Measurements from ENCODE around the gene MAP3K1. TPM values are rescaled to one million over a fixed set of nuclear protein-coding genes. Genes with fewer than 3 reads are reported as not detected.

MAP3K1 gene
- total RNA-seq, 1 experiment from 2014 or later = 8.5 TPM

DNA sequence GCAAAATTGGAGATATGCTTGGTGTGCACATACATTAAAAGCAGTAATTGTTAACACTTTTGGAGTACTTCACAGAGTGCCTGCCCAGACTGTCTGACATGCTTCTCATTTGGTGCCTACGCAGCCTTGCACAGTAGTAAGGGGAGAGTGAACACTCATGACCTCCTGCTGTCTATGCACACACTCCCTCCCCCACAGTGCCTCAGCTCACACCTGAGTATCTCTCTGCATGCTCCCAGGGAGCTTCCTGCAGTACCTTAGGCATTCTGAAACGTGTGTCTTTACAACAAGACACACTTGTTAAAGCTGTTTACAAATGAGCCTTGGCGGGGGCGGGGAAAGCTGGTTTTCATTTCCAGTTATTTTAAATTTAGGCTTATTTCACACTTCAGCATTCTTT lies 18.0 kb downstream of the MAP3K1 start:
- RAD21 ChIA-PET (ENCODE audit: low non-redundant PET in 1 of 2, low total read pairs in 2 of 2, uncharacterized antibody in 2 of 2, unreplicated experiment in 2 of 2) = interaction anchor here in 1 of 2 experiments (1.0 kb wide), 1 partner anchor 563 kb away, joined by 4 read pairs; no protein-coding TSS in a partner anchor
- POLR2A ChIA-PET = no interaction called here
- BruUV-seq (replicated peaks) = no TSS peak
- Histone ChIP-seq H3K9ac (ENCODE audit: low read length) (no peak overlapping the region), H3K79me2 (ENCODE audit: insufficient read depth, low read length) (peaks cover 42% of the 10 kb centered on the region), H3K4me3 (replicated peaks in 1 of 2; ENCODE audit: low read depth in 1 of 2, low read length in 2 of 2) (no peak overlapping the region), H2AFZ (ENCODE audit: low read depth, low read length, poor library complexity, severe bottlenecking) (no peak overlapping the region), H3K27ac (ENCODE audit: low read depth, low read length) (no peak overlapping the region), H3K4me2 (ENCODE audit: low read length) (no peak overlapping the region), H3K27me3 (ENCODE audit: insufficient read depth, low read length) (no peaks in the 10 kb centered on the region), H4K20me1 (ENCODE audit: insufficient read depth) (no peaks in the 10 kb centered on the region), H3K9me3 (ENCODE audit: control insufficient read depth in 1 of 2, insufficient read depth in 1 of 2, low read depth in 1 of 2, low read length in 2 of 2) (no peaks in the 10 kb centered on the region), H3K4me1 (ENCODE audit: control insufficient read depth in 1 of 2, insufficient read depth in 2 of 2, low read length in 2 of 2) (peaks cover 10 to 16% of the 10 kb centered on the region in 2 experiments; a peak in 3 of 4 replicates), H3K36me3 (ENCODE audit: control insufficient read depth in 1 of 2, insufficient read depth in 2 of 2, low read length in 2 of 2) (no peaks in the 10 kb centered on the region), H3K9me2 (ENCODE audit: insufficient read depth) (no peaks in the 10 kb centered on the region)
- intact Hi-C loops (cut with micrococcal nuclease) = no loop called here
- DNase-seq (ENCODE audit: low read depth, low spot score) (no peak), ATAC-seq (no peak)
- TF ChIP-seq POLR2AphosphoS5 (IDR thresholded peaks at IDR 0.05; ENCODE audit: low read depth, low read length) (no peak), YY1 (IDR thresholded peaks at IDR 0.05; ENCODE audit: extremely low read depth, insufficient replicate concordance, low read depth, low read length) (no peak), SRF (IDR thresholded peaks at IDR 0.05; ENCODE audit: low read depth) (no peak), EGR1 (IDR thresholded peaks at IDR 0.05; ENCODE audit: low read depth) (no peak), POLR2A (IDR thresholded peaks at IDR 0.05; ENCODE audit: borderline replicate concordance, extremely low read depth, insufficient read depth, insufficient read length) (no peak), RAD21 (IDR thresholded peaks at IDR 0.05; ENCODE audit: low read depth) (no peak), CBX3 (IDR thresholded peaks at IDR 0.05; ENCODE audit: low read depth) (no peak), CTCF (IDR thresholded peaks at IDR 0.05 in 2 of 3, conservative IDR thresholded peaks at IDR 0.05 in 1 of 3; ENCODE audit: borderline replicate concordance in 1 of 3, insufficient read depth in 1 of 3, low read depth in 2 of 3, low read length in 2 of 3) (no peak), EZH2 (IDR thresholded peaks at IDR 0.05) (no peak), EZH2phosphoT487 (IDR thresholded peaks at IDR 0.05; ENCODE audit: borderline replicate concordance) (no peak), CEBPB (IDR thresholded peaks at IDR 0.05; ENCODE audit: low read depth) (no peak), ELF1 (IDR thresholded peaks at IDR 0.05; ENCODE audit: borderline replicate concordance, low read depth) (no peak), FOSL1 (IDR thresholded peaks at IDR 0.05; ENCODE audit: low read depth) (no peak), ZFX (IDR thresholded peaks at IDR 0.05) (no peak), REST (IDR thresholded peaks at IDR 0.05; ENCODE audit: low read depth) (no peak), SIN3A (IDR thresholded peaks at IDR 0.05; ENCODE audit: low read depth) (no peak), MAX (IDR thresholded peaks at IDR 0.05) (no peak), ZNF274 (IDR thresholded peaks at IDR 0.05; ENCODE audit: low read depth, low read length) (no peak), SP1 (IDR thresholded peaks at IDR 0.05; ENCODE audit: low read depth) (no peak)
- TF ChIP-seq, protein P1, sequence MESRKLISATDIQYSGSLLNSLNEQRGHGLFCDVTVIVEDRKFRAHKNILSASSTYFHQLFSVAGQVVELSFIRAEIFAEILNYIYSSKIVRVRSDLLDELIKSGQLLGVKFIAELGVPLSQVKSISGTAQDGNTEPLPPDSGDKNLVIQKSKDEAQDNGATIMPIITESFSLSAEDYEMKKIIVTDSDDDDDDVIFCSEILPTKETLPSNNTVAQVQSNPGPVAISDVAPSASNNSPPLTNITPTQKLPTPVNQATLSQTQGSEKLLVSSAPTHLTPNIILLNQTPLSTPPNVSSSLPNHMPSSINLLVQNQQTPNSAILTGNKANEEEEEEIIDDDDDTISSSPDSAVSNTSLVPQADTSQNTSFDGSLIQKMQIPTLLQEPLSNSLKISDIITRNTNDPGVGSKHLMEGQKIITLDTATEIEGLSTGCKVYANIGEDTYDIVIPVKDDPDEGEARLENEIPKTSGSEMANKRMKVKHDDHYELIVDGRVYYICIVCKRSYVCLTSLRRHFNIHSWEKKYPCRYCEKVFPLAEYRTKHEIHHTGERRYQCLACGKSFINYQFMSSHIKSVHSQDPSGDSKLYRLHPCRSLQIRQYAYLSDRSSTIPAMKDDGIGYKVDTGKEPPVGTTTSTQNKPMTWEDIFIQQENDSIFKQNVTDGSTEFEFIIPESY (IDR thresholded peaks at IDR 0.05; ENCODE audit: extremely low read depth, insufficient replicate concordance, low read length) = no peak
- CTCF ChIA-PET = interaction anchor here (1.5 kb wide), 1 partner anchor 563 kb away, joined by 3 read pairs; no protein-coding TSS in a partner anchor
